WTC11 (cell line): ENCODE measurements around the gene IGSF11.

Experiments
- CTCF ChIP-seq: fragments of 200-600 bp; IDR thresholded peaks from 2 replicates; pipeline ENCODE4 v1.8.0; 2022; ENCODE audit warnings: antibody characterized with exemption
- IRF2 ChIP-seq: sonication (generic); formaldehyde crosslinking; IDR thresholded peaks from 2 replicates; pipeline ENCODE4 v1.8.0; 2022; ENCODE audit warnings: low read depth, missing genetic modification reagents, borderline replicate concordance
- NR3C1 ChIP-seq: sonication (generic); formaldehyde crosslinking; conservative IDR thresholded peaks from 2 replicates; pipeline ENCODE4 v1.8.1; 2023; ENCODE audit warnings: low read depth, mild to moderate bottlenecking, missing genetic modification reagents
- SOX15 ChIP-seq: fragments of 250-450 bp; sonication (Bioruptor Pico); IDR thresholded peaks from 2 replicates; pipeline ENCODE4 v1.9.0; 2021; ENCODE audit warnings: mild to moderate bottlenecking
- STAT6 ChIP-seq: sonication (generic); formaldehyde crosslinking; conservative IDR thresholded peaks from 2 replicates; pipeline ENCODE4 v1.8.1; 2023; ENCODE audit warnings: mild to moderate bottlenecking, low read depth, missing genetic modification reagents, moderate library complexity
- ZNF263 ChIP-seq: sonication (generic); formaldehyde crosslinking; IDR thresholded peaks from 2 replicates; pipeline ENCODE4 v1.8.1; 2022; ENCODE audit warnings: low read depth, mild to moderate bottlenecking, moderate library complexity, missing genetic modification reagents

GRCh38 chr3:118977118-118977517, 57.5 kb downstream of the IGSF11 start:
- no peak for TF ChIP-seq ZNF263 (CRISPR knock-in tag)
- TF ChIP-seq STAT6 (CRISPR knock-in tag) = no peak
- TF ChIP-seq CTCF = no peak
- no peak for TF ChIP-seq SOX15 (CRISPR knock-in tag)
- no peak for TF ChIP-seq IRF2
- no peak for TF ChIP-seq NR3C1 (CRISPR knock-in tag)
